OCI-LY3 (cell line): ENCODE measurements around the gene VCL.
"Not testable (repeated sequence)": the region's sequence is repeated elsewhere in the genome, so short reads cannot be mapped to it uniquely, and the experiment has no call there.

Experiments used
- H2AFZ ChIP-seq: fragments of 200-600, 300-600 bp; shearing (Covaris generic); 2 replicates; pipeline ENCODE4 v1.6.0; 2014; ENCODE audit warnings: antibody characterized with exemption, low read depth, low read length
- H3K27ac ChIP-seq: fragments of 200-600, 300-600 bp; sonication (generic); 2 replicates; pipeline ENCODE4 v1.5.1; 2014; ENCODE audit warnings: mild to moderate bottlenecking, low read length, moderate library complexity, mixed read lengths
- H3K27me3 ChIP-seq: fragments of 200-600, 300-600 bp; sonication (generic); 2 replicates; pipeline ENCODE4 v1.6.1; 2014; ENCODE audit warnings: low read depth, low read length, mixed read lengths
- H3K36me3 ChIP-seq: fragments of 200-600, 300-600 bp; sonication (generic); replicated peaks from 2 replicates; pipeline ENCODE3; 2014; ENCODE audit warnings: low read depth, low read length, mixed read lengths
- H3K4me1 ChIP-seq: fragments of 300-600, 200-600 bp; sonication (generic); 2 replicates; pipeline ENCODE4 v1.6.1; 2014; ENCODE audit warnings: low read length, mixed read lengths
- H3K4me2 ChIP-seq: fragments of 200-600, 300-600 bp; sonication (generic); 2 replicates; pipeline ENCODE4 v1.6.1; 2014; ENCODE audit warnings: low read length, mixed read lengths
- H3K4me3 ChIP-seq: fragments of 300-600, 200-600 bp; sonication (generic); 2 replicates; pipeline ENCODE4 v1.5.1; 2014; ENCODE audit warnings: antibody characterized with exemption, mild to moderate bottlenecking, low read length, moderate library complexity
- H3K79me2 ChIP-seq: fragments of 300-600, 200-600 bp; shearing (Covaris generic); 2 replicates; pipeline ENCODE4 v1.6.1; 2014; ENCODE audit warnings: mild to moderate bottlenecking, low read length, mixed read lengths
- H3K9ac ChIP-seq: fragments of 300-600, 200-600 bp; shearing (Covaris generic); 2 replicates; pipeline ENCODE4 v1.6.0; 2014; ENCODE audit warnings: mild to moderate bottlenecking, low read length, moderate library complexity
- H3K9me3 ChIP-seq: fragments of 200-600, 300-600 bp; shearing (Covaris generic); 2 replicates; pipeline ENCODE4 v1.6.1; 2014; ENCODE audit warnings: low read length, mixed read lengths; ENCODE audit not compliant: insufficient read depth
- H4K20me1 ChIP-seq: fragments of 200-600, 300-600 bp; sonication (generic); 2 replicates; pipeline ENCODE4 v1.6.1; 2016; ENCODE audit warnings: low read length, mixed read lengths; ENCODE audit not compliant: insufficient read depth
- CTCF ChIP-seq: fragments of 200-600, 300-600 bp; sonication (generic); IDR thresholded peaks from 2 replicates; pipeline ENCODE4 v1.5.1; 2014; ENCODE audit warnings: antibody characterized with exemption, low read length, low read depth
- EZH2phosphoT487 ChIP-seq: fragments of 200-600 bp; shearing (Covaris generic); IDR thresholded peaks from 2 replicates; pipeline ENCODE4 v1.6.1; 2018; ENCODE audit warnings: antibody characterized with exemption, mixed run types, low read depth

The VCL gene

GRCh38 chr10:74011770-74012169 lies 13.9 kb downstream of the VCL start:
- Histone ChIP-seq H3K4me1 (no peaks in the 10 kb centered on the region), H2AFZ (no peak overlapping the region), H3K79me2 (no peaks in the 10 kb centered on the region), H3K36me3 (no peaks in the 10 kb centered on the region), H3K4me3 (no peak overlapping the region), H3K27ac (no peak overlapping the region), H3K4me2 (no peak overlapping the region), H4K20me1 (no peaks in the 10 kb centered on the region), H3K9ac (no peak overlapping the region), H3K27me3 (no peaks in the 10 kb centered on the region), H3K9me3 (no peaks in the 10 kb centered on the region)
- TF ChIP-seq EZH2phosphoT487: no peak
- TF ChIP-seq CTCF: no peak

GRCh38 chr10:74012480-74012879 lies 14.6 kb downstream of the VCL start:
- no peak overlapping the region for H3K4me2 ChIP-seq
- no peak overlapping the region for H3K4me3 ChIP-seq
- no peak overlapping the region for H3K27ac ChIP-seq
- H3K79me2 ChIP-seq: no peaks in the 10 kb centered on the region
- no peaks in the 10 kb centered on the region for H3K36me3 ChIP-seq
- H3K4me1 ChIP-seq: no peaks in the 10 kb centered on the region
- H2AFZ ChIP-seq: no peak overlapping the region
- no peaks in the 10 kb centered on the region for H3K9me3 ChIP-seq
- H3K27me3 ChIP-seq: no peaks in the 10 kb centered on the region
- no peak overlapping the region for H3K9ac ChIP-seq
- TF ChIP-seq CTCF: no peak
- H4K20me1 ChIP-seq: no peaks in the 10 kb centered on the region

- Histone ChIP-seq H3K9ac (no peak overlapping the region), H3K27ac (no peak overlapping the region), H3K36me3 (no peaks in the 10 kb centered on the region), H3K79me2 (no peaks in the 10 kb centered on the region), H4K20me1 (no peaks in the 10 kb centered on the region), H3K27me3 (no peaks in the 10 kb centered on the region), H3K4me3 (no peak overlapping the region), H3K4me1 (no peaks in the 10 kb centered on the region), H3K9me3 (no peaks in the 10 kb centered on the region), H2AFZ (no peak overlapping the region), H3K4me2 (no peak overlapping the region)
- TF ChIP-seq EZH2phosphoT487 (no peak), CTCF (no peak)
Measured at GRCh38 chr10:74013004-74013403, 15.1 kb downstream of the VCL start.

DNA sequence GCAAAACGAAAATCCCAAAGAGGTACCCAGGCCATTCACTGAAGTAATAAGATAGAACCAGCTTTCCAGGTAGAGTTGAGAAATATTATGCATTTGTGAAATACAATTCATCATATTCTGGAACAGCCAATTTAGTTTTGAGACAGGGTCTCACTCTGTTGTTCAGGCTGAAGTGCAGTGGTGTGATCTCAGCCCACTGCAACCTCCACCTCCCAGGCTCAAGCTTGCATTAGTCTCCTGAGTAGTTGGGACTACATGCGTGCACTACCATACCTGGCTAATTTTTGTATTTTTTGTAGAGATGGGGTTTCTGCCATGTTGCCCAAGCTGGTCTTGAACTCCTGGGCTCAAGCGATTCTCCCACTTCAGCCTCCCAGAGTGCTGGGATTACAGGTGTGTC lies 16.7 kb downstream of the VCL start:
- H3K9ac ChIP-seq, H3K27me3 ChIP-seq, H3K4me2 ChIP-seq, H3K27ac ChIP-seq, H4K20me1 ChIP-seq, H2AFZ ChIP-seq, H3K79me2 ChIP-seq, H3K9me3 ChIP-seq, H3K36me3 ChIP-seq, H3K4me1 ChIP-seq, H3K4me3 ChIP-seq: not testable (repeated sequence)

GRCh38 chr10:74018241-74018640 lies 20.3 kb downstream of the VCL start:
- no peaks in the 10 kb centered on the region for H3K36me3 ChIP-seq
- TF ChIP-seq EZH2phosphoT487 (no peak), CTCF (no peak)
- H4K20me1 ChIP-seq: no peaks in the 10 kb centered on the region
- no peak overlapping the region for H3K27ac ChIP-seq
- H3K79me2 ChIP-seq: no peaks in the 10 kb centered on the region
- no peaks in the 10 kb centered on the region for H3K4me1 ChIP-seq
- H3K4me2 ChIP-seq: no peak overlapping the region
- no peak overlapping the region for H2AFZ ChIP-seq
- no peaks in the 10 kb centered on the region for H3K9me3 ChIP-seq
- H3K9ac ChIP-seq: no peak overlapping the region
- no peaks in the 10 kb centered on the region for H3K27me3 ChIP-seq
- no peak overlapping the region for H3K4me3 ChIP-seq
